Vagina (tissue), 2 donors: Measurements from ENCODE around the gene TMEM14B.

ENCODE experiments used
- CTCF ChIP-seq, 3 experiments: fragments of 450-650 bp in 2 of 3; fragments of 200-600 bp in 1 of 3; sonication (generic) in 1 of 3; IDR thresholded peaks; one replicate each; pipeline ENCODE4 v1.5.1; 2017 to 2019; ENCODE audit warnings: antibody characterized with exemption in 3 of 3, mild to moderate bottlenecking in 2 of 3, moderate library complexity in 2 of 3
- POLR2A ChIP-seq, 2 donors: fragments of 450-650 bp; IDR thresholded peaks; one replicate each; pipeline ENCODE4 v1.6.1; 2017; ENCODE audit warnings: antibody characterized with exemption in 2 of 2, mild to moderate bottlenecking in 2 of 2, moderate library complexity in 2 of 2
- POLR2AphosphoS5 ChIP-seq, 2 donors: sonication (generic); formaldehyde crosslinking; IDR thresholded peaks; one replicate each; pipeline ENCODE4 v1.9.0; 2017; ENCODE audit warnings: antibody characterized with exemption in 2 of 2, mild to moderate bottlenecking in 2 of 2, low read depth in 1 of 2; ENCODE audit not compliant: insufficient read depth in 1 of 2

GRCh38 chr6:10794239-10794638, 46.6 kb downstream of the TMEM14B start:
- no peak for TF ChIP-seq CTCF (IDR thresholded peaks at IDR 0.05)
- TF ChIP-seq POLR2A (IDR thresholded peaks at IDR 0.05) = no peak
- no peak for TF ChIP-seq POLR2AphosphoS5 (IDR thresholded peaks at IDR 0.05; ENCODE audit: insufficient read depth in 1 of 2, low read depth in 1 of 2)
